ENCODE results near the gene BTF3.
"Not testable (repeated sequence)": the region's sequence is repeated elsewhere in the genome, so short reads cannot be mapped to it uniquely, and the experiment has no call there.

BTF3 gene

DNA sequence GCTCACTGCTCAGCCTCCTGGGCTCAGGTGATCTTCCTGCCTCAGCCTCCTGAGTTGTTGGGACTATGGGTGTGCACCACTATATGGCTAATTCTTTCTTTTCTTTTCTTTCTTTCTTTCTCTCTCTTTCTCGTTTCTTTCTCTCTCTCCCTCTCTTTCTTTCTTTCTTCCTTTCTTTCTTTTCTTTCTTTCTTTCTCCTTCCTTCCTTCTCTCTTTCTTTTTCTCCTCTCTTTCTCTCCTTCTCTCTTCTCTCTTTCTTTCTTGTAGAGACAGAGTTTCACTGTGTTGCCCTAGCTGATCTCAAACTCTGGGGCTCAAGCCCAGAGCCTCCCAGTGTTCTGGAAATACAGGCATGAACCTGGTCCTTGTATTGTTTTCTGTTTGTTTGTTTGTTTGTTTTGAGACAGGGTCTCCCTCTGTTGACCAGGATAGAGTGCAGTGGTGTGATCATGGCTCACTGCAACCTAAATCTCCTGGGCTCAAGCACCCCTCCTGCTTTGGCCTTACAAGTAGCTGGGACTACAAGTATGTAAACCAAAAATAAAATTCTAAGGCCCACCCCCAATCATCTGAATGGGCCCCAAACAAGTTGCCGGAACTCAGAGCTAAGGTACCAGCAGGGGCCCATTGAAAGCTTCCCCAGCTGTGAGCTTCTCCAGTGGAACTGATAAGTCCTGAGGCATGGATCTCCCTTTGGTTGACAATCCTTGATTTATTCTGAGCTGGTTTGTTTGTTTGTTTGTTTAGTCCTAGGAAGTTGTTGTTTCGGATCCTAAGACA, 11.9 kb upstream of the BTF3 start:
- DNase-seq (ENCODE audit: low read depth): no peak

DNA sequence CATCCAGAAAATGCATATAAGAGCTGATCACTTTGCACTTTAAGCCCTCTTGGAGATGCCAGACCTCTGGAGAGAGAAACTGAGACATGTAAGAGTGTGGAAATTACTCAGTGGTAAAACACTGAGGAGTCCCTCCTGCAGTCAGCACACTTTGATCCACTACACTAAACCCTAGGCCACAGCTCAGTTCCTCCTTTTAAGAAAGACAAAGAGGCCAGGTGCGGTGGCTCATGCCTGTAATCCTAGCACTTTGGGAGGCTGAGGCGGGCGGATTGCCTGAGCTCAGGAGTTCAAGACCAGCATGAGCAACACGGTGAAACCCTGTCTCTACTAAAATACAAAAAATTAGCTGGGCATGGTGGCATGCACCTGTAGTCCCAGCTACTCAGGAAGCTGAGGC, 11.0 kb upstream of the BTF3 start:
- not testable (repeated sequence) for DNase-seq (ENCODE audit: low read depth)

DNA sequence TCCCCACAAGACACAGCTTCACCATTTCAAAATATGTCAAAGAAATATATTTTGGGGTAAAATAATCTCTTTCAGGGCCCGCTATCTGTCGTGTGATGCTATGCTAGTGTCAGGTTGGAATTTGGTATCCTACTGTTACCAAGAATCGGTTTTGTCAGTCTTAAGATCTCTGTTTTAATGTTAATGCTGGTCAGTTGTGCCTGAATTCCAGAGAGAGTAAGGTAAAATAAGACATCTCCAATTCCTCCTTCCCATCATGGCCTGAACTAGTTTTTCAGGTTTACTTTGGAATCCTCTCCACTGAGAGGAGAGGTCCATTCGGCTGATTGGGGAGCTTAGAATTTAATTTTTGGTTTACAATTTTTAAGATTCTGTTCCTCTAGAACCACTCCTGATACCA, 10.4 kb upstream of the BTF3 start:
- no peak for DNase-seq (ENCODE audit: low read depth)

DNA sequence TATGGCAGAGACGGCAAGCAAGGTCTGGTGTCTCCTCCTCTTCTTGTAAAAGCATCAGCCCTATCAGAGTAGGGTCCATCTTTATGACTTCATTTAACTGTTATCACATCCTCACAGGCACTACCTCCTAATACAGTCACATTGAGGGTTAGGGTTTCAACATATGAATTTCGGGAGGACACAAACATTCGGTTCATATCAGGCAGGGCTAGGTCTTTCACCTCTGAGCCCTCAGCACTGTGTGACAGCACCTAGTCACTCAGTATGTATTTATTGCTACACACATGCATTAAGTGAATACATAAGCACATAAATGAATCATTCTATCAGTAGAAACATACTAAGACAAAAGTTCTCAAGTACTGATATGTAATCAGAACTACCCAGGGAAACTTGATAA, 9.4 kb upstream of the BTF3 start:
- DNase-seq (ENCODE audit: low read depth): no peak

DNA sequence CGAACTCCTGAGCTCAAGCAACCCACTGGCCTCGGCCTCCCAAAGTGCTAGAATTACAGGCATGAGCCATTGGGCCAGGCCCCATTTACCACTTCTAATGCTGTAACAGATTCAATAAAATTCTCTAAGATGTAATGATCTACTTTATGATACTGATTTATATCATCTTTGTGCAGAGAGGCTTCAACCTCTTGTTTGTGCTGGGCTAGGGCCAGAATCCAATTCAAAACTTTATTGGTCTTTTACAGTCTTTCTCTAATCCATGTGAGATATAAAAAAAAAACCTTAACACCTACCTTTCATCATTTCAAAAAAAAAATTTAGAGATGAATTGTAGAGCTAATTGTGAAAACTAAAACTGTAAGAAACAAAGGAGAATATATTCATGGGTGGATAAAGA, 8.2 kb upstream of the BTF3 start:
- DNase-seq (ENCODE audit: low read depth): no peak

DNA sequence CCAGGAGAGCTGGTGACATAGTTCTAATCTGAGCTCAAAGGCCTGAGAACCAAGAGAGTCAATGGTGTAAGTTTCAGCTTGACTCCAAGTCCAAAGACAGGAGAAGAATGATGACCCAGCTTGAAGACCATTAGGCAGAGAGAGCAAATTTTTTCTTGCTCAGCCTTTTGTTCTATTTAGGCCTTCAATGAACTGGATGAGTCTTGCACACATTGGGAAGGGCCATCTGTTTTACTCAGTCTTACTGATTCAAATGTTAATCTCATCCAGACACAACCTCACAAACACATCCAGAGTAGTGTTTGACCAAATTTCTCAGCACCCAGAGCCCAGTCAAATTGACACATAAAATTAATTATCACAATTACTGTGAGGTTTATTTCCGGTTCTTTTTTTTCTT, 7.1 kb upstream of the BTF3 start:
- DNase-seq (ENCODE audit: low read depth): no peak

DNA sequence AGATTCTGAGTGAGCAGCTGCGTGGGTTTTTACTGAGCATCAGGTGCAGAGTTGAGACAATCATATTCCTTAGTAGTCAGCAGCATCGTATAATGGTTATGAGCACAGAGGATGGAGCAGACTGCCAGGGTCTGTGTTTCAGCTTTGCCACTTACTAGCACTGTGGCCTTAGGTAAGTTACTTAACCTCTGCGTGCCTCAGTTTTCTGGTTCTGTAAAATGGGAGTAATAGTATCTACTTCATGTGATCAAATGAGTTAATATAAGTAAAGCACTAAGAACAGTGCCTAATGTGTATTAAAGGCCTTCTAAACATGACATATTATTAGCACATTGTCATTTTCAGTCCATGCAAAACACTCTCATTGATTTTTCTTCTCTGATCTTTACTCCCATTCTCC, 4.8 kb upstream of the BTF3 start:
- DNase-seq (ENCODE audit: low read depth): no peak

DNA sequence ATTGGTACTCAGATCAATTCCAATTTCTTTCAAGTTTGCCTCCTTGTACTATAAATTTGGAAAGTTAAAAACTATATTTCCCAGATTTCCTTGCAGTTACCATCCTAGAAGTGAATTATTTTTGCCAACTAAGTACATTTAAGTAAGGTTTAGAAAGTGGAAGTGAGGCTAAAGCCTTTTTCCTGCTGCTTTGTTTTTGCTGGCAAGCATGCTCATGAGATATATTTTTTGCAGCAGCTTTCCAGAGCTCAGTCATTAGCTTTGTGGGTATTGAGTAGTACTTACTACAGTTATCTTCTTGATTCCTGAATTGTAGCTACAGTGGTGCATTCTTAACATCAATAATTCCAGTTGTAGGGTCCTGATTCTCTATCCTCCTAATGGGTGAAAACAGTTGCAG, 3.5 kb upstream of the BTF3 start:
- DNase-seq (ENCODE audit: low read depth): no peak

DNA sequence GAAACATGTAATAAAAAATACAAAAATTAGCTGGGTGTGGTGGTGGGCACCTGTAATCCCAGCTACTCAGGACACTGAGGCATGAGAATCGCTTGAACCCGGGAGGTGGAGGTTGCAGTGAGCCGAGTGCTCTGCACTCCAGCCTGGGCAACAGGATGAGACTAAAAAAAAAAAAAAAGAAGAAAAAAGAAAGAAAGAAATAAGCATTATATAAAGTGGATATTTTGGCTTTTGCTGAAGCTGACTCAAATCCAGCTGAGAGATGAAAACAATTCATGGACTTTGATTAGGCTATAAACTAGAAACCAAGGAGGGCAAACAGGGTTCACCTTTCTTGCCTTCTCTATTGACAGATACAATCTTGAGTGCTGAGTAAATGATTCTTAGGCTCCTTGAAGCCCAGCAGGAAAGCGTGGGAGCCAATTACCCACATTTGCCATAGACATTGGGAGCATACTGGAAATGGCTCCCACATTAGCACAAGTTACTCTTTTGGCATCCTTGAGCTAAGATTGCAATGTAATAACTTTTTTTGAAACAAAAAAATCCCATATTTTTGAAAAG, 2.4 kb upstream of the BTF3 start:
- DNase-seq (ENCODE audit: low read depth): no peak

DNA sequence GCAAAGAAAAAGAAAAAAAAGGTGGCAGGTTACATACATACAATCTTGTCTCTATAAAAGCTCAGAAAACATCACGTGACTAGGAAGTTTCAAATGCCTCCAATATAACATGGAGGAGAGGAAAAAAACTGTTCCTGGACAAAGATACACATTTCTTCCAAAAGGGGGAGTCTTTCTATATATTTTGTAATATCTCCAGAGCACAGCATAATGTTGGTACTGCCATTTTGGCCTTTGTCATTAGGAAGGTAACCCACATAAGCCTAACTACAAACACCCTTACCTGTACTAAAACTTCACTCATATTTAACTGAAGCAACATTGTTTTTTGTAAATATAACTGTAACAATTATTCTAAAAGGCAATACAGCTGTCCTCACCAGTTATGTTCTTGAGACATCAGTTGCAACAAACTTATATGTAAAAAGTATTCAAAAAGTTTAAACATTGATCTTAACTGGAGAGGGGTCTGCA, 1.2 kb upstream of the BTF3 start:
- no peak for DNase-seq (ENCODE audit: low read depth)

DNA sequence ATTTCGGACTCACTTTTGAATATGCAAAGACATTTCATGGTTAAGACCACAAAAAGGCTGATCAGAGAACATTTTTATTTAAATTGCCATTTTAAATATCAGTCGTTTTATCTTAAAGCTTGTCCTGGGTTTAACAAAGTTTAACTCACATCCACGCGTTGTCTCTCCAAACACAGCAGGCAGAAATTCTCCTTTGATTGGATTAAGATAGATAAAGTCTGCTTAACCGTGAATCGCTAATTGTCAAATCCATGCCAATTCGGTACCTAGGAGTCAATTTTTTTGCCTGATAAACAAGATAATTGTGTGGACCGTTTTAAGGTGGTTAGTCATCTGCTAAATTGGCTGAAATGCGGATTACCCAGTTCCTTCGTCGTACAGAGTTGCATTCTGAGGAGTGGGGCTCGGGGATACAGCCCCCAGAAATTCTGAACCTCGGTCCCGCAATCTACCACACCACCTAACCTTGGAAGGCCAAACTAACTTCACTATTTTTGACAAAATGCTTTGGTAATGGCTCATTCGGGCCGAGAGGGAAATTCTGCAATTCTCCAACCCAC, 665 bp upstream of the BTF3 start:
- DNase-seq (ENCODE audit: low read depth): no peak

DNA sequence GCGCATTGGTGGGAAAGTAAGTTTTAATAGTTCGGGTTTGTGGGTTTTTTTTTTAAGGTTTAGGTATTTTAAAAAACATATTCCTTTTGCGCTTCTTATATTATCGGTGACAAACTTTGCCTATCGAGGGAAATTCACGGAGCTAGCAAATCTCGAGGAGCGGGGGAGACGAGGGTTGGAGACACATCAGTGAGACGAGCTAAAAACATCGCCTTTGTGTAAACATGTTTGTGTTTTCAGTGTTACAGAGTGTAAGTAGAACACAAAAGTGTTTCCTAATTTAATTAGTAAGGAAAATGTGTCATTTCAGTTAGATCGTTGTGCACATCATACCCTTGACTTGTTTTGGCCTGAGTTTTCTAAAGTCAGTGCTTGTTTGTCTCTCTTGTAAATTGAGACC, 945 bp downstream of the BTF3 start:
- DNase-seq (ENCODE audit: low read depth): no peak

DNA sequence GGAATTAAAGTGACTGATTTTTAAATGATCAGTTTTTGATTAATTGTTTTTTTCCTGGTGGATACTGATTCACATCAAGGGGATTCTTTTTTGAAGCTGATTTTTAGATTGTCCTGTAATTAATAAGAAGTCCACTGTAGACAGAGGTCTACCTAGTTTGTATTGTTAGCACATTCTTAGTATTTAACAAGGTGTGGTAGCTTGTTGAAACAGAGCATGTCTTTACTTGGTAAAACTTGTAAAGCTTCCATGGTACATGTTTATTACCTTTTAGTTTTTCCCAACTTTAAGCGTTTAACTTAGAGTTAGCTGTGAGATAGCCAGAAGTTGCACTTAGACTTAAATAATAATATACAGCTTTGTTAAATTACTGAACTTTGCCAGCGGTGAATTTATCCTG, 1.5 kb downstream of the BTF3 start:
- no peak for DNase-seq (ENCODE audit: low read depth)

DNA sequence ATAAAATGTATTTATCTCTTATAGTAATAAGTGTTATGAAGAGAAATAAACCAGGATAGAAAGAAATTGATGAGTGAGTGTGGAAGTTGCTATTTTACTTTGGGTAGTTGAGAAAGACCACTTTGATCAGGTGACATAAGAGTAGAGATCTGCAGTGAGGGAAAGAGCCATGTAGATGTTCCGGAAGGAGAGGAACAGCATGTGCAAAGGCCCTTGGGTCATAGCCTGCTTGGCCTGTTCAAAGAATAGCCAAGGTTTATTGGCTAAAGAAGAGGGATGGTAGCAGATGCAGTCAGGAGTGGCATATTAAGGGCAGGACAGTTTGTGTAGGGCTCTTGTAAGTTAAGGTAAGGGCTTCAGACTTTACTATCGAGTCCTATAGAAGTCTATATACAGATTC, 3.2 kb downstream of the BTF3 start:
- no peak for DNase-seq (ENCODE audit: low read depth)

DNA sequence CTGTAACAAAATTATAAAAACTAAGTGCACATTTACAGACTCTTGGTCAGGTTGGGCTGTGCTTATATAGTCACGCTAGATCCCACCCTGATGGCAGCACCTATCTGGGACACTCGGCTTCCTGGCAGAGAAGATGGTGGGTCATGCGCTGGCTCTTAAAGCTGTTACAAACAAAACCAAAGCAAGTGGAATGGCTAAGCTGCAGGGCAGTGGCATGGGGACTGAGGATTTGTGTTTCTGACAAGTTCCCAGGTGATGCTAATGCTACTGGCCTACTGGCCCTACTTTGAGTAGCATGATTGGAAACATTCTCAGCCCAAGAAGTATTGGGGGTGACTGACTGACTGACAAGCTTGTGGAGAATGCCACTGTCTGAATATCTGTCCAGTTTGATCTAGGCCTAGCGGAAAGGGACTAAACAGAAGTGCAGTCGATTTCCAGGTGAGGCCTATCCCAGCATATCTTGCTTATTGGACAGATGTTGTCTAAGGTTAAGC, 8.3 kb downstream of the BTF3 start:
- DNase-seq (ENCODE audit: low read depth): no peak

DNA sequence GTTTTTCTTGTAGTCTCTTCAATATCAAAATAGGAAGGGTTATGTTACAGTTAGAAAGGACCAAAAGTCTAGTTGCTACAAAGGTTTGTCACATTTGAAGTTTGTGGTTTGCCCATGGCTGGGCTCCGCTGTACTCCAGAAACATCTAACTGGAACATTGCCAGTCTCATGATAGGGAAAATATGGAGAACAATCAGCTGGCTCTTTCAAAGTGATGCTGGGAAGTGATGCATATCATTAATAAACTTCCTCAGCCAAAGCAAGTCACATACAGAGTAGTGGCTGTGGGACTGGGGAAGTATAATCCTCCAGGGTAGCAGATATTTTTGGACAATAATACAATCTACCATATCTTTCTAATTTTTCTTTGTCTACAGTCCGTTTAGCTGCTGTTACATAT, 8.8 kb downstream of the BTF3 start:
- no peak for DNase-seq (ENCODE audit: low read depth)

DNA sequence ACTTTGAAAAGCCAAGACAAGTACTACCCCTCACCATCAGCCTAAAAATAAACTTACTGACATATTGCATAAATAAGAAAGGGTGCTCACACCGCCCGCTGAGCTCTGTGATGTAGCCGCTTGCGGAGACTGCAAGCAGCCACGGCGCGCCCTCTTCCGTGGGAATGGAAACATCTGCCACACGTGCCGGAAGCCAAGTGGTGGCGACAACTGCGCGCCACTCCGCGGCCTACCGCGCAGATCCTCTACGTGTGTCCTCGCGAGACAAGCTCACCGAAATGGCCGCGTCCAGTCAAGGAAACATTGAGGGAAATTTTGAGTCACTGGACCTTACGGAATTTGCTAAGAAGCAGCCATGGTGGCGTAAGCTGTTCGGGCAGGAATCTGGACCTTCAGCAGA, 10.3 kb downstream of the BTF3 start:
- not testable (repeated sequence) for DNase-seq (ENCODE audit: low read depth)

DNA sequence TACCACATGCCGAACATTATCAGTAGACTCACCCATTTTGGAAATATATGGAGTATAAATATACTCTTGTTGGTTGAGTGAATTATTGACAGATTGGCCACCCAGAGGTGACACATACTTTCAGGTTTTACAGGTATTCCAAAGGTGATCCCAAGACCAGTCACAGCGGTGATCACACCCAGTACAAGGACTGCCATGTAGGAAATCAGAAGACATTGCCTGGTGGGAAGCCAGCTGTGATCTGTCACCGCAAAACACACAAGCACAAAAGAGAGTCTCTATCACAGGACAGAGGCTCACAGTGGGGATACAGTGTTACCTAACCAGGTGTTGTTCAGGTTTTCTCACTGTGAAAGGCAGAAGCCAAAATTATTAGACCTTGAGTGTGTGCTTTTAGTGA, 15.8 kb downstream of the BTF3 start:
- DNase-seq (ENCODE audit: low read depth): no peak

DNA sequence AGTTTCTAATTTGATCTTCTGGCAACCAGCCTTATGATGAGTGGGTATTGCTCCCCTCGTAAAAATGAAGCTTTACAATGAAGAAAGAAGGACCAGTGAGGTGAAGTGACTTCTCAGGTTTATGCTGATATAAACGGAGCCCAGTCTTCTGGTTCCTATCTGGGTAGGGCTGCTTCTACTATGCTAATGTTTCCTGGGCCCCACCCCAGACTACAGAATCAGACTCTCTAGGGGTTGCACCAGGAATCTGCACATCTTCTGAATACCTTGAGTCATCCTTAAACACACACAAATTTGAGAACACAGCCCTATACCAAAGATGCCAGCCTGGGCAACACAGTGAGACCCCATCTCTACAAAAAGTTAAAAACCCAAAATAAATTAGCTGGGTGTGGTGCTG, 16.2 kb downstream of the BTF3 start:
- no peak for DNase-seq (ENCODE audit: low read depth)

DNA sequence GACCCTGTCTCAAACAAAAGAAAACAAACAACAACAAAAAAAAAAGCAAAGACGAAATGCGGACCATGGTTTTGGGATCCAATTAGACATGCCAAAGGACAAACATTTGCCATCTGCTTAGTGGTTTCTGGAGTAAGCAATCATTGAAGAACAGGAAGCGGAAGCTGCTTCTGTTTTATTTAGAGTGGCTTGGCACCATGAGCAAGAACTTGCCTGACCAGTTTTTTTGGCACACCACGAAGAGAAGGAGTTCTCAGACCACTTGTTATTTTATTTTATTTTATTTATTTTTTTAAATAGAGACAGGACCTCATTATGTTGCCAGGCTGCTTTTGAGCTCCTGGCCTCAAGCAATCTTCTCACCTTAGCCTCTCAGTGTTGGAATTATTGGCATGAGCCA, 17.0 kb downstream of the BTF3 start:
- no peak for DNase-seq (ENCODE audit: low read depth)

DNA sequence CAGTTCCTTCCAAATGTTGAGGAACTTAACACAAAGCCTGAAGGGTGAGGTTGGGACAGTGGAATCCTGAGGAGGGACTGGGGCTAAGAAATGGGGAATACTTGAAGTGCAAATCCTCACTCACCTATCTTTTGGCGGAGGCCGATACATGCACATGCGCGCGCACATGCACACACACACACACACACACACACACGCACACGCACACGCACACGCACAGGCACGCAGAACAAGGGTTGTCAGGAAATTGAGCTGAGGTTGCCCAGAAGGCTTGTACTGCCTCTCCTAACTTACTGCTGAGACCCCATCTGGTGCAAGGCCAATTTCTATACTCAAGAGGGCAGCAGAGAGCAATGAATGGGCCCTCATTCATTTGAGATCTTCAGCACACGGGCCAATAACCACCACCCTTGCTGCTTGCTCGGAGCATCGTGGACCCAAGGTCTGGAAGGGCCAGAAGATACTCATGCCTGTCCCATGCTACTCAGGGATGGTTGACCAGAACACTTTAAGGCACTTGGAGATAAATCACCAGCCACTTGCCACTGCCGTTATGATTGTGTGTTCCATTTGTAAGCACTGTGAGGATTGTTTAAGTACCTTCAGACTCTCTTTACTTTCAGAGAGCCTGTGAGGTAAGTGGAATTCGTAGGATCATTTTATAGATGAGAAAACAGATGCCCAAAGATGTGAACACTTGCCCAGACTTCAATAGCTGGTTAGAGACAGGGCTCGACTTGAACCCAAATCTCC, 21.5 kb downstream of the BTF3 start:
- no peak for DNase-seq (ENCODE audit: low read depth)

DNA sequence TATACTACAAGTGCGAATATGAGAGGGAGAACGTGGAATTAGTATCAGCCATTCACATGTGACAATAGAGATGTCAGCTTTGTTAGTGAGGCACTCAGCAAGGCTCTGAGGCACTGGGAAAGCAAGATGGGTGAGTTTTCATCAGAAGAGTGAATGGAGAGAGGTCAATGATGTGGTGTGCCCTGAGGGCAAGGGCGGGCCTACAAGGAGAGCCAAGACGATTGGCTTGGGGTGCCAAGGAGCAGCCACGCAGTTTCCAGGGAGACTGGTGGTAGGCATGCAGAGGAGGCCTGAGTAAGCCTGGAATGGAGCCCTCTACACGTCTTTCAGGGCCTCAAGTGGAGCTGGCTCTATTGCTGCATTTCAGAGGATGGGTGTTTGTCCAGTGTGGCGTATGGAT, 24.7 kb downstream of the BTF3 start:
- DNase-seq (ENCODE audit: low read depth): no peak

DNA sequence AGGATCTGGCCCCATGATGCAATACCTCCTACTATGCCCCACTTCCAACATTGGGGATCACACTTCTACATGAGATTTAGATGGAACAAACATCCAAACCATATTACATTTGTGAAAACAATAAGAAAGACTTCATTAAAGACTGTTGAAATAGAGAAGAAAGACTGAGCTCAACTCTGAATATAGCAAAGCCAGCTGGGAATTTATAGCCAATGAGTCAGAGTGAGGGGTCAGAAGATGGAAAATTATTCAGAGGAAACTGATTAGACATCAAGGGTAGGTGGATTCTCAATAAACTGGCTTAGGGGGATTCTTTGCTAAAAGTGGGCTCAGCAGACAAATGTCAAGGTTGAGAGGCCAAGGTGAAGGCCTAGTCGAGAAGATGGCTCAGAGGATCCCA, 25.6 kb downstream of the BTF3 start:
- DNase-seq (ENCODE audit: low read depth): no peak
